ENCODE results near the gene STARD7. TPM values are rescaled to one million over a fixed set of nuclear protein-coding genes. Genes with fewer than 3 reads are reported as not detected.

Gene STARD7
- total and polyA plus RNA-seq, 2 of the 13 experiments (the other 11 are each of a cell fraction or from before 2014, with no cell fraction given): 88.2 to 300 TPM

GRCh38 chr2:96136129-96136720 is 72.4 kb downstream of the STARD7 start:
- ChIA-PET CTCF (ENCODE audit: low intra/inter-chr PET ratio, low total read pairs) (interaction anchor here (0.6 kb wide), 1 partner anchor 143 kb away, joined by 3 read pairs; no protein-coding TSS in a partner anchor), POLR2A (no interaction called here)
- H3K27me3 ChIP-seq (ENCODE audit: control insufficient read depth in 1 of 2, insufficient read depth in 2 of 2, low read length in 2 of 2): peaks cover 29 to 73% of the 10 kb centered on the region in 2 experiments
- no peak for ATAC-seq
- no peak for FAIRE-seq
- H3K36me3 ChIP-seq (replicated peaks in 1 of 2; ENCODE audit: control insufficient read depth in 1 of 2, insufficient read depth in 2 of 2, low read length in 2 of 2): no peaks in the 10 kb centered on the region
- in situ Hi-C loops (cut with HindIII; ENCODE audit: extremely low pct_ligation_motif_present, low pct_unique_long_range_greater_than_20kb): loop anchor here (25.0 kb wide), 1 partner anchor 376 kb away; the partner anchor contains the start of gene NEURL3
- intact Hi-C loops (cut with micrococcal nuclease; ENCODE audit: unreplicated experiment): no loop called here
- H4K20me1 ChIP-seq (ENCODE audit: insufficient read depth, low read length): no peaks in the 10 kb centered on the region
- H3K4me1 ChIP-seq (ENCODE audit: insufficient read depth, low read length): no peaks in the 10 kb centered on the region
- no peak overlapping the region for H3K9ac ChIP-seq (ENCODE audit: insufficient read depth, low read depth, low read length)
- WGBS (ENCODE audit: low lambda C conversion rate): 30% methylated on average over 8 of the region's 8 CpGs
- DNase-seq (ENCODE audit: low spot score): no peak
- no peak overlapping the region for H2AFZ ChIP-seq (ENCODE audit: low read length)
- no peak overlapping the region for H3K27ac ChIP-seq (ENCODE audit: extremely low read length, insufficient read depth, low read length)
- H3K79me2 ChIP-seq (ENCODE audit: insufficient read depth, low read length): no peaks in the 10 kb centered on the region
- H3K4me2 ChIP-seq (ENCODE audit: low read depth, low read length): no peak overlapping the region
- no peak overlapping the region for H3K4me3 ChIP-seq (replicated peaks in 1 of 3; ENCODE audit: insufficient read depth in 1 of 3, low read depth in 2 of 3, low read length in 3 of 3)
- no peaks in the 10 kb centered on the region for H3K9me3 ChIP-seq (ENCODE audit: low read length)
- TF ChIP-seq MZF1 (CRISPR knock-in tag; IDR thresholded peaks at IDR 0.05; ENCODE audit: borderline replicate concordance): no peak
- no peak for TF ChIP-seq ZFP36L2 (CRISPR knock-in tag; IDR thresholded peaks at IDR 0.05)
- TF ChIP-seq, protein P1, sequence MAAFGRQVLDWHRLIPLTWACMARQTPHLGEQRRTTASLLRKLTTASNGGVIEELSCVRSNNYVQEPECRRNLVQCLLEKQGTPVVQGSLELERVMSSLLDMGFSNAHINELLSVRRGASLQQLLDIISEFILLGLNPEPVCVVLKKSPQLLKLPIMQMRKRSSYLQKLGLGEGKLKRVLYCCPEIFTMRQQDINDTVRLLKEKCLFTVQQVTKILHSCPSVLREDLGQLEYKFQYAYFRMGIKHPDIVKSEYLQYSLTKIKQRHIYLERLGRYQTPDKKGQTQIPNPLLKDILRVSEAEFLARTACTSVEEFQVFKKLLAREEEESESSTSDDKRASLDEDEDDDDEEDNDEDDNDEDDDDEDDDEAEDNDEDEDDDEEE (CRISPR knock-in tag; IDR thresholded peaks at IDR 0.05): no peak
- no peak for TF ChIP-seq ZNF510 (CRISPR knock-in tag; IDR thresholded peaks at IDR 0.05; ENCODE audit: low read depth)
- TF ChIP-seq, protein P2, sequence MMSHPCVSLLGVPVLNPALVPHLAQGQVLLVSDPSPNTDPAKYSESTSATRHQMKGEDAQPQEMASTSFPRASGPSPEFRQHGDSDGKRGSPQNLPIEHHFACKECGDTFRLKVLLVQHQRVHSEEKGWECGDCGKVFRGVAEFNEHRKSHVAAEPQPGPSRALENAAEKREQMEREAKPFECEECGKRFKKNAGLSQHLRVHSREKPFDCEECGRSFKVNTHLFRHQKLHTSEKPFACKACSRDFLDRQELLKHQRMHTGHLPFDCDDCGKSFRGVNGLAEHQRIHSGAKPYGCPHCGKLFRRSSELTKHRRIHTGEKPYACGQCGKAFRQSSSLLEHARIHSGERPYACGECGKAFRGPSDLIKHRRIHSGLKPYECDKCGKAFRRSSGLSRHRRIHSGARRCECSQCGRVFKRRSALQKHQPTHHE (CRISPR knock-in tag; IDR thresholded peaks at IDR 0.05; ENCODE audit: borderline replicate concordance): no peak
- no peak for TF ChIP-seq AGO1 (IDR thresholded peaks at IDR 0.05; ENCODE audit: low read depth, low read length, poor library complexity, severe bottlenecking)
- no peak for TF ChIP-seq KLF13 (CRISPR knock-in tag; IDR thresholded peaks at IDR 0.05)
- TF ChIP-seq PAXIP1 (CRISPR knock-in tag; conservative IDR thresholded peaks at IDR 0.05): no peak
- no TSS peak for BruUV-seq (replicated peaks)
